ENCODE measurements around the gene TES. TPM values are rescaled to one million over a fixed set of nuclear protein-coding genes. Genes with fewer than 3 reads are reported as not detected.

Gene TES
- total RNA-seq, 1 donor from 2014 or later = 63.4 TPM

- no peaks in the 10 kb centered on the region for H3K27me3 Mint-ChIP-seq (ENCODE audit: unreplicated experiment)
Measured at GRCh38 chr7:116197360-116197759, 13.0 kb upstream of the TES start.

GRCh38 chr7:116198748-116199410 is 11.5 kb upstream of the TES start:
- Mint-ChIP-seq H3K4me3 (ENCODE audit: unreplicated experiment) (no peak overlapping the region), H3K27ac (ENCODE audit: unreplicated experiment) (no peak overlapping the region), H3K27me3 (ENCODE audit: unreplicated experiment) (no peaks in the 10 kb centered on the region), H3K36me3 (ENCODE audit: low read depth, unreplicated experiment) (no peaks in the 10 kb centered on the region), H3K9me3 (ENCODE audit: unreplicated experiment) (no peaks in the 10 kb centered on the region), H3K4me1 (ENCODE audit: unreplicated experiment) (no peaks in the 10 kb centered on the region)
- no peak for TF ChIP-seq CTCF (IDR thresholded peaks at IDR 0.05; ENCODE audit: unreplicated experiment)
- DNase-seq (ENCODE audit: low spot score) = no peak

More at GRCh38 chr7:116197360-116197759, 13.0 kb upstream of the TES start:
- Mint-ChIP-seq H3K27ac (ENCODE audit: unreplicated experiment) (no peak overlapping the region), H3K4me3 (ENCODE audit: unreplicated experiment) (no peak overlapping the region), H3K9me3 (ENCODE audit: unreplicated experiment) (no peaks in the 10 kb centered on the region), H3K4me1 (ENCODE audit: unreplicated experiment) (no peaks in the 10 kb centered on the region), H3K36me3 (ENCODE audit: low read depth, unreplicated experiment) (no peaks in the 10 kb centered on the region)
- TF ChIP-seq CTCF (IDR thresholded peaks at IDR 0.05; ENCODE audit: unreplicated experiment) = no peak
- DNase-seq (ENCODE audit: low spot score) = no peak

GRCh38 chr7:116200963-116201362 is 9.4 kb upstream of the TES start:
- DNase-seq (ENCODE audit: low spot score) = no peak
- Mint-ChIP-seq H3K9me3 (ENCODE audit: unreplicated experiment) (no peaks in the 10 kb centered on the region), H3K27me3 (ENCODE audit: unreplicated experiment) (no peaks in the 10 kb centered on the region), H3K4me3 (ENCODE audit: unreplicated experiment) (no peak overlapping the region), H3K4me1 (ENCODE audit: unreplicated experiment) (no peaks in the 10 kb centered on the region), H3K36me3 (ENCODE audit: low read depth, unreplicated experiment) (no peaks in the 10 kb centered on the region), H3K27ac (ENCODE audit: unreplicated experiment) (no peak overlapping the region)
- no peak for TF ChIP-seq CTCF (IDR thresholded peaks at IDR 0.05; ENCODE audit: unreplicated experiment)

- Mint-ChIP-seq H3K27ac (ENCODE audit: unreplicated experiment) (no peak overlapping the region), H3K36me3 (ENCODE audit: low read depth, unreplicated experiment) (peaks cover 3% of the 10 kb centered on the region), H3K27me3 (ENCODE audit: unreplicated experiment) (peaks cover 3% of the 10 kb centered on the region), H3K9me3 (ENCODE audit: unreplicated experiment) (no peaks in the 10 kb centered on the region), H3K4me1 (ENCODE audit: unreplicated experiment) (no peaks in the 10 kb centered on the region), H3K4me3 (ENCODE audit: unreplicated experiment) (no peak overlapping the region)
- no peak for DNase-seq (ENCODE audit: low spot score)
- no peak for TF ChIP-seq CTCF (IDR thresholded peaks at IDR 0.05; ENCODE audit: unreplicated experiment)
Measured at GRCh38 chr7:116206141-116206540, 4.2 kb upstream of the TES start.

GRCh38 chr7:116208919-116209318 is 1.4 kb upstream of the TES start:
- Mint-ChIP-seq H3K4me1 (ENCODE audit: unreplicated experiment) (peaks cover 16% of the 10 kb centered on the region), H3K9me3 (ENCODE audit: unreplicated experiment) (no peaks in the 10 kb centered on the region), H3K27me3 (ENCODE audit: unreplicated experiment) (peaks cover 3% of the 10 kb centered on the region), H3K36me3 (ENCODE audit: low read depth, unreplicated experiment) (peaks cover 4% of the 10 kb centered on the region), H3K27ac (ENCODE audit: unreplicated experiment) (no peak overlapping the region), H3K4me3 (ENCODE audit: unreplicated experiment) (no peak overlapping the region)
- no peak for TF ChIP-seq CTCF (IDR thresholded peaks at IDR 0.05; ENCODE audit: unreplicated experiment)
- no peak for DNase-seq (ENCODE audit: low spot score)

Measured in endothelial cell (in vitro differentiated cells).